ENCODE results near the gene ZSWIM7. TPM values are rescaled to one million over a fixed set of nuclear protein-coding genes. Genes with fewer than 3 reads are reported as not detected.

Gene ZSWIM7
- total RNA-seq, 1 experiment from 2014 or later, result 41.3 TPM

- ATAC-seq (peak; percentile 8), DNase-seq (ENCODE audit: low spot score) (no peak)
- no peaks in the 10 kb centered on the region for H3K9me3 Mint-ChIP-seq
- CTCF ChIA-PET, result interaction anchor here (0.7 to 4.2 kb wide), 4 partner anchors 17 to 34 kb away, joined by 3 to 43 read pairs (median 11); partner anchors contain the start of genes ADORA2B, TTC19 and ZSWIM7
- H3K4me3 Mint-ChIP-seq, result peak overlapping the region; percentile 44
- H3K4me1 Mint-ChIP-seq, result peaks cover 60% of the 10 kb centered on the region
- peaks cover 1% of the 10 kb centered on the region; the same call in 1 of the 2 replicates for H3K36me3 Mint-ChIP-seq
- peak overlapping the region; percentile 100 for H3K27ac Mint-ChIP-seq
- TF ChIP-seq GABPB1 (CRISPR knock-in tag; IDR thresholded peaks at IDR 0.05) (no peak), E2F1 (CRISPR knock-in tag; IDR thresholded peaks at IDR 0.05) (no peak), PRRX2 (CRISPR knock-in tag; IDR thresholded peaks at IDR 0.05) (no peak), ZNF263 (CRISPR knock-in tag; IDR thresholded peaks at IDR 0.05; ENCODE audit: low read depth) (no peak), KAT7 (CRISPR knock-in tag; IDR thresholded peaks at IDR 0.05; ENCODE audit: borderline replicate concordance) (no peak), NFE2L1 (CRISPR knock-in tag; IDR thresholded peaks at IDR 0.05) (no peak), ARID4B (CRISPR knock-in tag; IDR thresholded peaks at IDR 0.05; ENCODE audit: borderline replicate concordance) (no peak), MAX (CRISPR knock-in tag; IDR thresholded peaks at IDR 0.05) (no peak), PRDM15 (CRISPR knock-in tag; IDR thresholded peaks at IDR 0.05) (no peak), ATF2 (CRISPR knock-in tag; IDR thresholded peaks at IDR 0.05; ENCODE audit: borderline replicate concordance, low read depth) (no peak), JAZF1 (CRISPR knock-in tag; IDR thresholded peaks at IDR 0.05) (no peak), TEAD1 (CRISPR knock-in tag; IDR thresholded peaks at IDR 0.05) (no peak)
- no peaks in the 10 kb centered on the region for H3K27me3 Mint-ChIP-seq (ENCODE audit: low read depth)
- POLR2A ChIA-PET, result interaction anchor here (1.1 to 2.2 kb wide), 2 partner anchors 16 to 20 kb away, joined by 3 to 16 read pairs; partner anchors contain the start of gene ADORA2B
Observed at GRCh38 chr17:15965528-15965927, 34.0 kb downstream of the ZSWIM7 start.

GRCh38 chr17:15963670-15964110 is 35.8 kb downstream of the ZSWIM7 start:
- Mint-ChIP-seq H3K9me3 (no peaks in the 10 kb centered on the region), H3K36me3 (no peaks in the 10 kb centered on the region; the same call in 1 of the 2 replicates), H3K4me3 (no peak overlapping the region), H3K4me1 (peaks cover 50% of the 10 kb centered on the region), H3K27ac (no peak overlapping the region), H3K27me3 (ENCODE audit: low read depth) (no peaks in the 10 kb centered on the region)
- ChIA-PET POLR2A (no interaction called here), CTCF (no interaction called here)
- DNase-seq (ENCODE audit: low spot score), result no peak
- ATAC-seq, result no peak
- TF ChIP-seq OVOL2 (CRISPR knock-in tag; IDR thresholded peaks at IDR 0.05; ENCODE audit: borderline replicate concordance) (no peak), ZNF425 (CRISPR knock-in tag; conservative IDR thresholded peaks at IDR 0.05) (no peak), E2F1 (CRISPR knock-in tag; IDR thresholded peaks at IDR 0.05) (no peak), SP1 (CRISPR knock-in tag; conservative IDR thresholded peaks at IDR 0.05) (no peak), AFF4 (CRISPR knock-in tag; IDR thresholded peaks at IDR 0.05; ENCODE audit: borderline replicate concordance) (no peak)

Measured in WTC11 (cell line).